NCI-H345 treated with DMSO at 0.1 percent for 48 hours (cell line): ENCODE data around the gene GRB2.
"Not testable (repeated sequence)": the region's sequence is repeated elsewhere in the genome, so short reads cannot be mapped to it uniquely, and the experiment has no call there.

Experiments used
- DNase-seq: peaks from one replicate; lab custom pipeline; 2025; ENCODE audit not compliant: unreplicated experiment; lab: John Stamatoyannopoulos, UW

Gene GRB2

DNA sequence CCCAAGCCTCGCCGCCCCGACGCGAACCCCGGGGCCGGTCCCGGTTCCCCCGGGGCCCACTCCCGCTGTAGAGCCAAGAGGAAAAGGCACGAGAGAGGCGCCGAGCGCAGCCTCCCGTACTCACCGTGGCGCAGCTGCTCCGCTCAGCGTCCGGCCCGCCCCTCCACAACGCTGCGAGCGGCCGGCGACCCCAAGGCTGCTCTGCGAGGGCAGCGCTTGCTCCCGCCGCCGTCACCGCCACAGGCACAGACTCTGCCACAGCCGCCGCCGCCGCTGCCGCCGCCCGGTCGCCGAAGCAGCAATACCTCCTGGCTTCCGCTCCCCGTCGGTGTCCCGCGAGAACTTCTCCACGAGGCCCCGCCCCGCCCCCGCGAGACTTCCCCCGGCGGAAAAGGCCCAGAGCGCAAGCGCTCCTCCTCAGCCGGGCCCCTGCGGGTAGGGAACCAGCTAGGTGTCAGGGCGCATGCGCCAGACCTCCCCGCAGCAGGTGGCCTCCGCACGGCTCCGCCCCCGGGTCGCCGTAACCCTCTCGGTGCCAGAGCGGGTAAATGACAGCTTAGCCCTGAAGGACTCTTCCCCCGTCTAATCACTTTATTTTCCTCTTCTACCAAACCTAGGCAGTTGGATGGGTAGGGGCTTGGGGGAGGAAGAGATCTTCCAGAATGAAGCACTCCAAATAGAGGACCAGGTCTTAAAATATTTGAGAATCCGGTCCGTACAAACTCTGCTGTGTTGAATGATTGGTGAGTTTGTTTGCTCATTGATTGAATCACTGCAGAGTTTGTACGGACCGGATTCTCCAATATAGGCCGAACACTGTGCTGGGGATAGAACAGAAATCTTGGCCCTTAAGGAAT, at the start of gene GRB2:
GRB2 (minus strand) TSS at position 314 of the 857 bp plus-strand sequence. CDS start 12,050 bp downstream, outside the sequence.
- peak; percentile 95 for DNase-seq

DNA sequence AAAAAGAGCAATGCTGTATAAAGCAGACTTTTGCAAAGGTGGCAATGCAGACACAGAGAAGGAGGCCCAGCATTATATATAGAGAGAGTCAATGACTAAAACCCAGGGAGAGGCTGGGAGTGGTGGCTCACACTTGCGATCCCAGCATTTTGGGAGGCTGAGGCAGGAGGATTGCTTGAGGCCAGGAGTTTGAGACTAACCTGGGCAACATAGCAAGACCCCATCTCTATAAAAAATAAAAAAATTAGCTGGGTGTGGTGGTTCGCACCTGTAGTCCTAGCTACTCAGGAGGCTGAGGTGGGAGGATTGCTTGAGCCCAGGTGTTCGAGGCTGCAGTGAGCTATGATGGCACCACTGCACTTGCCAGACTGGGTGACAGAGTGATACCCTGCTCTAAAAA, 49.2 kb upstream of the GRB2 start:
- DNase-seq, result not testable (repeated sequence)

DNA sequence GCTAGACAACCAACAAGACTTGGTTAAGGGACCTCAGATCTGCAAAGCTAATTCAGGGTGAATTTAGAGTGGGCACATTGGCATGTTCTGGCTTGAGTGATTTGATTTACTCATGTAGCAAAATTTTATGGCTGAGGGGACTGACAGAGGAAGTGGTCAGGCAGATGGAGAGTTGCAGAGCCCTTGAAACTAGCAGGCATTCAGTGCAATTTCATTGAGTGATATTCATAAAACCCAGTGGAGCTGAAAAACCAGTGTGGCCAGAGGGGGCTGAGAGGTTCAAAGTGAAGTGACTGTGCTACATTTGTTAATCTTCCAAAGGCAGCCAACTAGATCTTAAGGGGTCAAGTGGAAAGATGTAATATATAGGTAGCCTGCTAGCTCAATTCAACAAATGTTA, 48.7 kb upstream of the GRB2 start:
- DNase-seq, result no peak

DNA sequence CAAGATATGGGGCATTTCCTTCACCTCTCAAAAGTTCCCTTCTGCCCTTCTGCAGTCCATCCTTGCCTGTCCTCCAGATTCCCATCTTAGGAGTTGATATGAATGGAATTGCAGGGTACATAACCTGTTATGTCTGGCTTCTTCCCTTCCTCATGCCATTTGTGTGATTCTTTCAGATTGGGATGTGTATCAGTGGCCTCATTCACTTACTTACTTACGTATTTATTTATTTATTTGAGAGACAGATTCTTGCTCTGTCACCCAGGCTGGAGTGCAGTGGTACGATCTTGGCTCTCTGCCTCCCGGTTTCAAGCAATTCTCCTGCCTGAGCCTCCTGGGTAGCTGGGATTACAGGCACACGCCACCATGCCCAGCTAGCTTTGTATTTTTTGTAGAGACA, 44.8 kb upstream of the GRB2 start:
- DNase-seq, result no peak

DNA sequence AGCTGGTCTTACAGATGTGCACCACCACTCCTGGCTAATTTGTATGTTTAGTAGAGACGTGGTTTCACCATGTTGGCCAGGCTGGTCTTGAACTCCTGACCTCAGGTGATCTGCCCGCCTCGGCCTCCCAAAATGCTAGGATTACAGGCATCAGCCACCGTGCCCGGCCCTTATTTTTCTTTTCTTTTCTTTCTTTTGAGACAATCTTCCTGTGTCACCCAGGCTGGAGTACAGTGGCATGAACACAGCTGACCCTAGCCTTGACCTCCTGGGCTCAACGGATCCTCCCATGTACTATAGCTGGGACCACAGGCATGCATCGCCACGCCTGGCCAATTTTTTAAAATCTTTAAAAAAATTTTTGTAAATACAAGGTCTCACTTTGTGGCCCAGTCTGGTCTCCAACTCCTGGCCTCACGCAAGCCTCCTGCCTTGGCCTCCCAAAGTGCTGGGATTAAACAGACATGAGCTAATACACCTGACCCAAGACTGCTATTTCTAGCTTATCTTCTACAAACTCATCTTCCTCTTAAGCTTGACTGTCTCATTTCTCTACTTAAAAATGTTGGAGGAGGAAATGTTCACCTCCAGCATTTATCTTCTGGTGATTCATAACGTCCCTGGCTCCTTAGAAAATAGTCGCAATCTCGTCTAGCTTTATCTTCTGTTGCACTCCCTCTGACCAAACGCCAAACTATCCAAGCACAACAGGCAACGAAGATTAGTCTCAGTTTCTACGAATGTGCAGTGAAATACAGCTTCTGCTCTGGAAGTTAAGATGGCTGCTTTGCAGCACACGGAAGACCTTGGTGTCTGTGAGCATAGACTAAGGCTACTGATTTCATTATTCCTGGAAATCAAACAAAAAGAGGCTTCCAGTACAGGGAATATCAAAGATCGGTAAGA, 42.7 kb upstream of the GRB2 start:
- no peak for DNase-seq

DNA sequence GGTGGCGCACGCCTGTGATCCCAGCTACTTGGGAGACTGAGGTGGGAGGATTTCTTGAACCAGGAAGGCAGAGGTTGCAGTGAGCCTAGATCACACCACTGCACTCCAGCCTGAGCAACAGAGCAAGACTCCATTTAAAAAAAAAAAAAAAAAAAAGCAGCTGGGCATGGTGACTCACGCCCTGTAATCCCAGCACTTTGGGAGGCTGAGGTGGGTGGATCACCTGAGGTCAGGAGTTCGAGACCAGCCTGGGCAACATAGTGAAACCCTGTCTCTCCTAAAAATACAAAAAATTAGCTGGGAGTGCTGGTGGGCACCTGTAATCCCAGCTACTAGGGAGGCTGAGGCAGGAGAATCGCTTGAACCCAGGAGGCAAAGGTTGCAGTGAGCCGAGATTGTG, 40.4 kb upstream of the GRB2 start:
- not testable (repeated sequence) for DNase-seq

DNA sequence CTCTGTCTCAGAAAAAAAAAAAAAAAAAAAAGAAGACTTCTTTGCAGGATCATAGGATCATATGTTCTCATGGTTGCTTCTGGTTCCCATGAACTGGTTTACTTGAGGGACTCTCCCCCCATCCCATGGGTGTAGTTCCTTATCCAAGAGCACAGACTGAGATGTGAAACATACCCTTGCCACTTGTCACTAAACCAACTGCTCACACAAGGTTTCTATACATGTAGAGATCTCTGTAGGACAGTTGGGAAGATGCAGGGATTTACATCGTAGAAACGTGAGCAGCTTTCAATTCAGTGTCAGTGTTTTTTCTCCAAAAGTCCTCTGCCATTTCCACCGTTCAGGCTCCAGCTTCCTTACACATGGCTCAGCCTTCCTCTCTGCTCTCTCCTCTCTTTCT, 39.8 kb upstream of the GRB2 start:
- no peak for DNase-seq

DNA sequence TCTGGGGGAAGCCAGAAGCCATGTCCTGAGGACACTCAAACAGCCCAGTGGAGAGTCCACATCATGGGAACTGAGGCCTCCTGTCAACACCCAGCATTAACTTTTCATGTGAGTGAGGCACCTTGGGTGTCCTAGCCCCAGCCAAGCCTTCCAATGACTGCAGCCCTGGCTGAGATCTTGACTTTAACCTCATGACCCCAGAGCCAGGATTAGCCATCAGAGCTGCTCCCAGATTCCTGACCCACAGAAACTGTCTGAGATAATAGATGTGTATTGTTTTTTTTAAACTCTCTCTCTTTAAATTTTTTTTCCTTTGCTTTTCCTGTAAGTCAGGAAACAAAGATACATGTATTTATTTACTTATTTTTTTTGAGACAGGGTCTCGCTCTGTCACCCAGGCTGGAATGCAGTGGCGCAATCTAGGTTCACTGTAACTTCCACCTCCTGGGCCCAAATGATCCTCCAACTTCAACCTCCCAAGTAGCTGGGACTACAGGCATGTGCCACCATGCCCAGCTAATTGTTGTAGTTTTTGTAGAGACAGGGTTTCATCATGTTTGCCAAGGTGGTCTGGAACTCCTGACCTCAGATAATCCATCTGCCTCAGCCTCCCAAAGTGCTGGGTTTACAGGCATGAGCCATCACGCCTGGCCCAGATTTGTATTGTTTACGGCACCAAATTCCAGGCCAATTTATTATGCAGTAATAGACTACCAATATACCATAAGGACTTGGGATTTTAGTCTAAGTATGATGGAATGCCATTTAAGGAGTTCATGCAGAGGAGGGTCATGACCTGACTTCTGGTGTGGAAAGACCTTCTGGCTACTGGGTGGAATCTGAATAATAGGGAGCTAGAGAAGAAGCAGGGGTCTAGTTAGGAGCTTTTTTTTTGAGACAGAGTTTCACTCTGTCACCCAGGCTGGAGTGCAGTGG, 37.0 kb upstream of the GRB2 start:
- no peak for DNase-seq

DNA sequence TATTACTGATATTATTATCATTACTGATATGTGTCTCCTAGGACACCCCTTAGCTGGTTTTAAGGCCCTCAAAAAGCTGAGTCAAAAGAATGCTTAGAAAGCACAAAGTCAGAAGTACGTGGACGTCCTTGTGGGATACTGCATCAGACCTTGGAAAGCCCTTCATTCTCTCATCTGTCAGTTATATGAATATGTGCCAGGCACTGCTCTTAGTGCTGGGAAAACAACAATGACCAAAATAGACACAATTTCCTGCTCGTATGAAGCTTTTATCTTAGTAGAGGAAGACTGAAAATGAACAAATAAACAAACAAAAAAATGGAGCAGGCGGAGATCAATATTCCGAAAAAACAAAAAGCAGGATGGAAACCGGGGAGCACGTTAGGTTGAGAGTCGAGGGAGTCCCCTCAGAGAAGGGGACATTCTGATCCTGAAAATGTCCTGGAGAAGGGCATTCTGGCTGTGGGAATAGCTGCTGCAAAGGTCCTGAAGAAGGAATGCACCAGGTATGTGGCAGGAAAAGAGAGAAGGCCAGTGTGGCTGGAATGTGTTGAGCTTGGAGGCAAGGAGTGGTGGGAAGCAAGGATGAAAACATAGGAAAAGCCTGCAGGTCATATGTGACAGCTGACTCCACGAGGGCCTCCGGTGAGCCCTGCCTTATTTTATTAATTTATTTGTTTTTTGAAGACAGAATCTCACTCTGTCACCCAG, 35.4 kb upstream of the GRB2 start:
- no peak for DNase-seq

DNA sequence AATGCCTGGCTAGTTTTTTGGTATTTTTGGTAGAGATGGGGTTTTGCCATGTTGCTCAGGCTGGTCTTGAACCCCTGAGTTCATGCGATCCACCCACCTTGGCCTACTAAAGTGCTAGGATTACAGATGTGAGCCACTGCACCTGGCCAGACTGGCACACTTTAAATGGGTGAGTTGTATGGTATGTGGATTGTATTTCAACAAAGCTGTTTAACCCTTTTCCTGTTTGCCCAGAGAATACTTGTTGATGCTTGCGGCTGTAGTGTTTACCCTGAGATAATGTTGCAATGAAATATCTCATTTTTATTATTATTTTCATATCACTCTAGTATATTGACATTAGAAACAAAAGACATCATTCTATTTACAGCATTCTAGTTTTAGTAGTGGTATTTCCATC, 33.8 kb upstream of the GRB2 start:
- no peak for DNase-seq

DNA sequence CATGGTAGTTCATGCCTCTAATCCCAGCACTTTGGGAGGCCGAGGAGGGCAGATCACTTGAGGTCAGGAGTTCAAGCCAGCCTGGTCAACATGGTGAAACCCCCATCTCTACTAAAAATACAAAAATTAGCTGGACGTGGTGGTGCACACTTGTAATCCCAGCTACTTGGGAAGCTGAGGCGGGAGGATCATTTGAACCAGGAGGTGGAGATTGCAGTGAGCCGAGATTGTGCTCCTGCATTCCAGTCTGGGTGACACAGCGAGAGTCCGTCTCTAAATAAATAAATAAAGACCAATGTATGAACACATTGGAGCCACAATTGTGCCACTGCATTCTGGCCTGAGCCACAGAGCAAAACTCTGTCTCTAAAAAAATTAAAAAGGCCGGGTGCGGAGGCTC, 31.9 kb upstream of the GRB2 start:
- DNase-seq, result not testable (repeated sequence)

DNA sequence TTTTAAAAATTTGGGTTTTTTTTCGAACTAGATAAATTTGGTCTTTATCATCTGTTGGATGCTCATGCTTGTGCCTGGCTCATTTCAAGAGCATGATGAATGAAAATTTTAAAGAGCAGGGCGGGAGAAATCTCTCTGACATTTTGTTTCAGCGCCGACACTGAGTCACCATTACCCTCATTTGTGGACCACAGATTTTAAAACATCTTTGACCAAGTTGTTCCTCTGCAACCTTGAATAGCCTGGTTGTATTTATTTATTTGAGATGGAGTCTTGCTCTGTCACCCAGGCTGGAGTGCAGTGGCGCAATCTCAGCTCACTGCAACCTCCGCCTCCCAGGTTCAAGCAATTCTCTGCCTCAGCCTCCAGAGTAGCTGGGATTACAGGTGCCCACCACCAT, 29.0 kb upstream of the GRB2 start:
- DNase-seq, result not testable (repeated sequence)

DNA sequence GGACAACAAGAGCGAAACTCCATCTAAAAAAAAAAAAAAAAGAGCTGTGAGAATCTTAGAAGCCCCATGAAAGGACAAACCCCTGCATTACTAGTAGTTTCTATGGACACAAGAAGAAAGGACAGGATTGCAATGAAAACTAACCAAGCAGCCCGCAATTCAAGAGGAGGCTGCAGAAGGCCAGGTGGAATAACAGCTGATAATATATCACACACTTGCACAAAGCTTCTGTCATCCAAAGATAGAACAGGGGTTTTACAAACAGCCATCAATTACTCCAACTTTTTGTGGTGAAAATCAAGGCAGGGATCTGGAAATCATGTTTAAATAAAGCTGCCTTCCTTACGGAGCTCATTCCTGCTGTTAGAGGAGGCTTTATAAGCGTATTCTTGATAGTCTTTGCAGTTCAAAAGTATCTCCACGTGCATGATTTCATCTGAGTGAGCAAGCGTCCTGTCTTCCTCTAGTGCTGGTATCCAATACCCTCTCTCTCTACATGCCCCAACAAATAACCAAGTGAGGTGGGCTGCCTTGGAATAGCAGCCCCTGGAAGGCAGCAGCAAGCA, 27.8 kb upstream of the GRB2 start:
- DNase-seq, result no peak

DNA sequence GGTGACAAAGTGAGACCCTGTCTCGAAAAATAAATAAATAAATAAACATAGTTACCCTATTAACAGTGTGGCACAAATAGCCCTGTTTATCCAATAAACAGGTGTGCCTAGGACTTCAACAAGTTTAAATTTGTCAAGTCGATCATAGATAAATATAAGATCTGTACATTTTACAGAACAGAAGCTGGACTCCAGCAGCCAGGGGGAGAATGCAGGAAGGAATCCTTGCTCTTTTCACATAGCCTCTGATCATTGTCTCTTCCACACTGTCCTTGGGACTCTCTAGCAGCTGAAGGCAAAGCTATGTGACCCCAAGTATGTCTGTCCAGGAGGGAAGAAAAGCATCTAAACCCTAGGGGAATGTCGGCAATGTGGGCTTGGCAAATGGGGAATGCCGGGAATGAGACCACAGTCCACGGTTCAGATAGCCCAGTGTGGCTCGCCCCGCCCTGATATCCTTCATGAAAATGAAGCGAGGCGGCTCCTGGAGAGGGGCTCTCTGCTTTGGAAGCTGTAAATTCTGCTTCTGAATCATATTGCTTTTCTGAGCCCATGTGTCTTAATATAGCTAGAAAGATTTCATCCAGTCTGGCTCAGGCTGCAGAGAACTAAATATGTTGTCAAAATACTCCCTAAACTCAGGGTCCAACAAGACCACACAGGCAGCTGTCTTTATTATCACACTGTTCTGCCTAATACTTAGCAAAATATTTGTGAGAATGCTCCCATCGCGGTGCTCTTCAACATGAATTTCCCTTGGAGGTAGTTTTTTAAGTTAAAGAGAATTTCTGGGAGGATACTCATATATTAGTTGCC, 24.9 kb upstream of the GRB2 start:
- no peak for DNase-seq

DNA sequence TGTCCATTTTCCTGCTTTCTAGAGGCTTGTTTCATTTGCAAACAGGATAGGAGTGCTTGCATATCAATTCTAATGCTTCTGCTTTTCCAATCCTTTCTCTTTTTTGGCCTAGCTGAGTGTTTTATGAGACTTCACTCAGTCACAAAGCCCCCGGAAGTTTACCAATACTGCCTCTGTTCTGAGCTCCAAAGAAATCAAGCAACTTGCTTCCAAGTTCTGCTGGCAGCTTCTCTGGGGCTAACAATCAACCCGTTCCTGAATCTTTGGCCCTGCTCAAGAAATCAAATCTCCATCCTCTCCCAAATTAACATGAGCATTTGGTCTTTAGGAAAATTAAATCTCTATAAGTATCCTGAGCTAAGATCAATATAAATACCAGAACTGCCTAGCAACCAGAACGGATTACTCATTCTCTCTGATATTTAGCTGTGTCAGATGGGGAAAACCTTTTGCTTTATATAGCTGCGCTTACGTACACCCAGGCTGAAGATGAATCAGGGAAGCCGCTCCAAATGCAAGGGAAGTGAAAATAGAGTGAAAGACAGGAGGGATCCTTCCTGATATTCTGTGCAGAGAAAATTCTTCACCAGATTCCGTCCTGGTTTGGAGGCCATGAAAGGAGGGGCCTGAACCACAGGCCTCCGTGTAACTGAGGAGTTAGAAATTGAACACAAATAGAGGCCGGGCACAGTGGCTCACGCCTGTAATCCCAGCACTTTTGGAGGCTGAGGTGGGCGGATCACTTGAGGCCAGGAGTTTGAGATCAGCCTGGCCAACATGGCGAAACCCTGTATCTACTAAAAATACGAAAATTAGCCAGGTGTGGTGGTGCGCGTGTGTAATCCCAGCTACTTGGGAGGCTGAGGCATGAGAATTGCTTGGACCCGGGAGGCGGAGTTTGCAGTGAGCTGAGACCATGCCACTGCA, 23.3 kb upstream of the GRB2 start:
- DNase-seq, result no peak

DNA sequence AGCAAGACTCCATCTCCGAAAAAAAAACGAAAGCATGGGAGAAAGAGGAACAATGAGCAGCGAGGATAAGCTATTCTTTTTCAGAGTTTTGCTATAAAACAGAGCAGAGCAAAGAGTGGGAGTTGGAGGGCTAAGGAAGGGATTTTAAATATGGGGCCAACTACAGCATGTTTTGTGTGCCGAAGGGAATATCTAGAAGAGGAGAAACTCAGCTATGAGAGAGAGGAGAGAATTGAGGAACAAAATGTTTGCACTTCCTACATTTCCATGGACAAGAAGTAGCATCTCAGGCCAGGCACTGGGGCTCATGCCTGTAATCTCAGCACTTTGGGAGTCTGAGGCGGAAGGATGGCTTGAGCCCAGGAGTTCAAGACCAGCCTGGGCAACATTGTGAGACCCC, 13.1 kb upstream of the GRB2 start:
- DNase-seq, result no peak

DNA sequence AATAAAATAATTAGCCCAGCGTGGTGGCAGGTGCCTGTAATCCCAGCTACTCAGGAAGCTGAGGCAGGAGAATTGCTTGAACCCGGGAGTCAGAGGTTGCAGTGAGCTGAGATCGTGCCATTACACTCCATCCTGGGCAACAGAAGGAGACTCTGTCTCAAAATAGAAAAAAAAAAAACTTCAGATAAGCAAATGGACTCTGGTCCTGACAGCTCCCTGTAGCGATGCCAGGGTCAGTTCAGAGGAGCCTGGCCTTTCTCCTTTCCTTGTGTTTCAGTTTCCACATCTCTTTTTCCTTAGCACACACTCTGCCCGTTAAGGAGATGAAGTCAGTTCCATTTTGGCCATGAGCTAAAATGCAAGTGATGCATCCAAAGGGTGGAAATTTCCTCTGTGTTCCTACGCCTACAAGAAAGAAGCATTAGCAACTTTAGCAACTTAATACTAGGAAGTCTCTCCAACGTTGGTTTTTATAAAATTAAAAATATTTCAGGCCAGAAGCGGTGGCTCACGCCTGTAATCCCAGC, 11.6 kb upstream of the GRB2 start:
- no peak for DNase-seq

DNA sequence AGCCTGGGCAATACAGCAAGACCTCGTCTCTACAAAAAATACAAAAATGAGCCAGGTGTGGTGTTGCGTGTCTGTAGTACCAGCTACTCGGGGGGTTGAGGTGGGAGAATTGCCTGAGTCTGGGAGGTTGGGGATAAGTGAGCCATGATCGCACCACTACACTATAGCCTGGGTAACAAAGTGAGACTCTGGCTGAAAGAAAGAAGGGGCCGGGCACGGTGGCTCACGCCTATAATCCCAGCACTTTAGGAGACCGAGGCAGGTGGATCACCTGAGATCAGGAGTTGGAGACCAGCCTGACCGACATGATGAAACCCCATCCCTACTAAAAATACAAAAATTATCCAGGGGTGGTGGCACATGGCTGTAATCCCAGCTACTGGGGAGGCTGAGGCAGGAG, 10.5 kb upstream of the GRB2 start:
- no peak for DNase-seq
